ENCODE data around the gene GSG1.

GSG1 gene

GRCh38 chr12:13120413-13120812 lies 16.9 kb upstream of the GSG1 start:
- Histone ChIP-seq H4K20me1 (ENCODE audit: insufficient read depth) (no peaks in the 10 kb centered on the region), H2AFZ (ENCODE audit: low read depth) (no peak overlapping the region), H3K4me1 (ENCODE audit: low read depth, poor library complexity, severe bottlenecking) (no peaks in the 10 kb centered on the region), H3K9ac (no peak overlapping the region), H3K79me2 (ENCODE audit: insufficient read depth, low read depth) (no peaks in the 10 kb centered on the region), H3K4me3 (IDR thresholded peaks at IDR 0.05; ENCODE audit: insufficient read depth, low read depth, low read length) (no peak overlapping the region), H3K27ac (no peak overlapping the region), H3K4me2 (no peak overlapping the region), H3K27me3 (ENCODE audit: insufficient read depth, low read depth) (no peaks in the 10 kb centered on the region), H3K36me3 (ENCODE audit: insufficient read depth) (no peaks in the 10 kb centered on the region)
- TF ChIP-seq, protein P1, sequence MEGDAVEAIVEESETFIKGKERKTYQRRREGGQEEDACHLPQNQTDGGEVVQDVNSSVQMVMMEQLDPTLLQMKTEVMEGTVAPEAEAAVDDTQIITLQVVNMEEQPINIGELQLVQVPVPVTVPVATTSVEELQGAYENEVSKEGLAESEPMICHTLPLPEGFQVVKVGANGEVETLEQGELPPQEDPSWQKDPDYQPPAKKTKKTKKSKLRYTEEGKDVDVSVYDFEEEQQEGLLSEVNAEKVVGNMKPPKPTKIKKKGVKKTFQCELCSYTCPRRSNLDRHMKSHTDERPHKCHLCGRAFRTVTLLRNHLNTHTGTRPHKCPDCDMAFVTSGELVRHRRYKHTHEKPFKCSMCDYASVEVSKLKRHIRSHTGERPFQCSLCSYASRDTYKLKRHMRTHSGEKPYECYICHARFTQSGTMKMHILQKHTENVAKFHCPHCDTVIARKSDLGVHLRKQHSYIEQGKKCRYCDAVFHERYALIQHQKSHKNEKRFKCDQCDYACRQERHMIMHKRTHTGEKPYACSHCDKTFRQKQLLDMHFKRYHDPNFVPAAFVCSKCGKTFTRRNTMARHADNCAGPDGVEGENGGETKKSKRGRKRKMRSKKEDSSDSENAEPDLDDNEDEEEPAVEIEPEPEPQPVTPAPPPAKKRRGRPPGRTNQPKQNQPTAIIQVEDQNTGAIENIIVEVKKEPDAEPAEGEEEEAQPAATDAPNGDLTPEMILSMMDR (conservative IDR thresholded peaks at IDR 0.05; ENCODE audit: low read depth, low read length), result no peak

- Histone ChIP-seq H3K79me2 (ENCODE audit: insufficient read depth, low read depth) (no peaks in the 10 kb centered on the region), H3K4me3 (IDR thresholded peaks at IDR 0.05; ENCODE audit: insufficient read depth, low read depth, low read length) (no peak overlapping the region), H3K9ac (no peak overlapping the region), H4K20me1 (ENCODE audit: insufficient read depth) (no peaks in the 10 kb centered on the region), H2AFZ (ENCODE audit: low read depth) (no peak overlapping the region), H3K27me3 (ENCODE audit: insufficient read depth, low read depth) (no peaks in the 10 kb centered on the region), H3K27ac (no peak overlapping the region), H3K4me1 (ENCODE audit: low read depth, poor library complexity, severe bottlenecking) (no peaks in the 10 kb centered on the region), H3K36me3 (ENCODE audit: insufficient read depth) (no peaks in the 10 kb centered on the region), H3K4me2 (no peak overlapping the region)
- TF ChIP-seq, protein P1 (conservative IDR thresholded peaks at IDR 0.05; ENCODE audit: low read depth, low read length), result no peak
Measured at GRCh38 chr12:13119826-13120225, 16.4 kb upstream of the GSG1 start.

DNA sequence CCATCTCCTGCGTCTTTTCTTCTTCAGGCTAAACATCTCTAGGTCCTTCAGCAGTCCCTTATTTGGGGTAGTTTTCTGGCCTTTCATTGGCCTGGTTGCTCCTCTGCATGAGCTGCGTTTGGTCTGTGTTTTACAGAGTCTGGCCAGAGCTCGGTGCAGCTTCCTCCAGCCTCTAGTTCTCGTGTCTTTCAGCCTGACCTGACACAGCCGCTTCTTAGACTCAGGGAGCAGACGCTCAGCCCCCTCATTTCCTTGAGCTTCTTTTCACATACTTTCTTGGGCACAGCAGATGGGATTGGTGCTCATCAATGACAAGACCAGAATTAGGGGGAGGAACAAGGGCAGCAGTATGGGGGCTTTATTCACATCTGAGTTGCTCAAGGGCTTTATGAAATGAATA lies 13.6 kb upstream of the GSG1 start:
- H3K4me2 ChIP-seq, result no peak overlapping the region
- no peak overlapping the region for H3K4me3 ChIP-seq (IDR thresholded peaks at IDR 0.05; ENCODE audit: insufficient read depth, low read depth, low read length)
- TF ChIP-seq, protein P1 (conservative IDR thresholded peaks at IDR 0.05; ENCODE audit: low read depth, low read length), result no peak
- H3K27ac ChIP-seq, result no peak overlapping the region
- H3K4me1 ChIP-seq (ENCODE audit: low read depth, poor library complexity, severe bottlenecking), result no peaks in the 10 kb centered on the region
- no peaks in the 10 kb centered on the region for H3K27me3 ChIP-seq (ENCODE audit: insufficient read depth, low read depth)
- H3K79me2 ChIP-seq (ENCODE audit: insufficient read depth, low read depth), result no peaks in the 10 kb centered on the region
- H3K9ac ChIP-seq, result no peak overlapping the region
- H2AFZ ChIP-seq (ENCODE audit: low read depth), result no peak overlapping the region
- H4K20me1 ChIP-seq (ENCODE audit: insufficient read depth), result no peaks in the 10 kb centered on the region
- H3K36me3 ChIP-seq (ENCODE audit: insufficient read depth), result no peaks in the 10 kb centered on the region

- Histone ChIP-seq H3K4me2 (no peak overlapping the region), H3K27me3 (ENCODE audit: insufficient read depth, low read depth) (no peaks in the 10 kb centered on the region), H3K4me3 (IDR thresholded peaks at IDR 0.05; ENCODE audit: insufficient read depth, low read depth, low read length) (no peak overlapping the region), H3K4me1 (ENCODE audit: low read depth, poor library complexity, severe bottlenecking) (no peaks in the 10 kb centered on the region), H3K36me3 (ENCODE audit: insufficient read depth) (no peaks in the 10 kb centered on the region), H3K9ac (no peak overlapping the region), H2AFZ (ENCODE audit: low read depth) (no peak overlapping the region), H4K20me1 (ENCODE audit: insufficient read depth) (no peaks in the 10 kb centered on the region), H3K27ac (no peak overlapping the region), H3K79me2 (ENCODE audit: insufficient read depth, low read depth) (no peaks in the 10 kb centered on the region)
- TF ChIP-seq, protein P1 (conservative IDR thresholded peaks at IDR 0.05; ENCODE audit: low read depth, low read length), result no peak
Measured at GRCh38 chr12:13116259-13116658, 12.8 kb upstream of the GSG1 start.

Data from KMS-11 (cell line).